Keratinocyte (primary cell): ENCODE results near the gene SH2D4B. TPM values are rescaled to one million over a fixed set of nuclear protein-coding genes. Genes with fewer than 3 reads are reported as not detected.

Experiments
- DNase-seq: peaks from one replicate; pipeline ENCODE4 v3.0.0-alpha.2; 2011; ENCODE audit warnings: low read depth, missing footprints, low spot score
- FAIRE-seq: peaks from 2 replicates; lab custom pipeline; 2011; peaks lifted over from hg19 to GRCh38; lab: Jason Lieb, UNC
- H2AFZ ChIP-seq: 2 replicates; pipeline ENCODE4 v1.6.0; 2012; ENCODE audit warnings: low read length, control low read depth, inconsistent platforms; ENCODE audit not compliant: control insufficient read depth
- H3K27ac ChIP-seq: 2 replicates; pipeline ENCODE4 v1.5.1; 2011; ENCODE audit warnings: low read length; ENCODE audit not compliant: control insufficient read depth, insufficient read depth
- H3K27me3 ChIP-seq: 3 replicates; pipeline ENCODE4 v1.6.0; 2011; ENCODE audit warnings: low read length; ENCODE audit not compliant: control insufficient read depth, insufficient read depth; ENCODE audit errors: extremely low read depth
- H3K36me3 ChIP-seq, 2 experiments: 2 replicates in 1 of 2; 3 replicates in 1 of 2; pipeline ENCODE4 v1.5.1; 2011; ENCODE audit warnings: low read length in 2 of 2, mild to moderate bottlenecking in 1 of 2; ENCODE audit not compliant: control insufficient read depth in 2 of 2, insufficient read depth in 2 of 2; ENCODE audit errors: extremely low read depth in 1 of 2
- H3K4me1 ChIP-seq: 3 replicates; pipeline ENCODE4 v1.5.1; 2011; ENCODE audit warnings: low read length; ENCODE audit not compliant: control insufficient read depth, insufficient read depth; ENCODE audit errors: extremely low read depth
- H3K4me2 ChIP-seq: 3 replicates; pipeline ENCODE4 v1.6.0; 2011; ENCODE audit warnings: low read depth, low read length; ENCODE audit not compliant: control insufficient read depth, insufficient read depth; ENCODE audit errors: extremely low read depth
- H3K4me3 ChIP-seq, 3 experiments: fragments of 200-600 bp in 1 of 3; sonication (generic) in 1 of 3; 2 replicates in 2 of 3; 3 replicates in 1 of 3; pipeline ENCODE4 v1.5.1; 2011 to 2016; ENCODE audit warnings: low read length in 3 of 3, mild to moderate bottlenecking in 3 of 3, control low read depth in 2 of 3, inconsistent platforms in 1 of 3, low read depth in 1 of 3, mixed read lengths in 1 of 3, mixed run types in 1 of 3, moderate library complexity in 1 of 3; ENCODE audit not compliant: control insufficient read depth in 2 of 3, insufficient read depth in 2 of 3; ENCODE audit errors: extremely low read depth in 1 of 3
- H3K79me2 ChIP-seq: 2 replicates; pipeline ENCODE4 v1.6.0; 2012; ENCODE audit warnings: low read length; ENCODE audit not compliant: control insufficient read depth, insufficient read depth
- H3K9ac ChIP-seq: 3 replicates; pipeline ENCODE4 v1.6.0; 2011; ENCODE audit warnings: low read length; ENCODE audit not compliant: control insufficient read depth, insufficient read depth; ENCODE audit errors: extremely low read depth
- H3K9me1 ChIP-seq: 3 replicates; pipeline ENCODE4 v1.6.0; 2011; ENCODE audit warnings: low read length; ENCODE audit not compliant: control insufficient read depth, insufficient read depth; ENCODE audit errors: extremely low read depth
- H3K9me3 ChIP-seq: 2 replicates; pipeline ENCODE4 v1.5.1; 2012; ENCODE audit warnings: low read depth, low read length; ENCODE audit not compliant: control insufficient read depth
- H4K20me1 ChIP-seq: 3 replicates; pipeline ENCODE4 v1.6.0; 2011; ENCODE audit warnings: low read length; ENCODE audit not compliant: control insufficient read depth, insufficient read depth; ENCODE audit errors: extremely low read depth
- CTCF ChIP-seq, 3 experiments: IDR thresholded peaks in 1 of 3; conservative IDR thresholded peaks in 1 of 3; optimal IDR thresholded peaks in 1 of 3; 2 replicates in 2 of 3; 3 replicates in 1 of 3; pipeline versions ENCODE3 to v1.5.1; 2011; ENCODE audit warnings: low read length in 3 of 3, mild to moderate bottlenecking in 3 of 3, moderate library complexity in 2 of 3, control low read depth in 1 of 3, inconsistent platforms in 1 of 3; ENCODE audit not compliant: insufficient read depth in 2 of 3; ENCODE audit errors: extremely low read depth in 1 of 3
- EZH2 ChIP-seq: IDR thresholded peaks from one replicate; pipeline ENCODE4 v1.6.1; 2012; ENCODE audit warnings: inconsistent platforms, mild to moderate bottlenecking, low read length, moderate library complexity
- dilution Hi-C: fragments of 300-500 bp; cut with MboI; formaldehyde crosslinking; loops from one replicate; pipeline ENCODE4 v1.7.0; 2020; ENCODE audit warnings: low sequenced_read_pairs; ENCODE audit not compliant: extremely low pct_ligation_motif_present
- polyA plus RNA-seq, 5 experiments: library from polyadenylated mRNA; depleted of rRNA in 3 of 5; stranded (reverse) in 3 of 5; stranded (forward) in 1 of 5; unstranded in 1 of 5; fragments of >200 nt; gene quantifications; 1 replicate in 1 of 5; 2 replicates in 3 of 5; 3 replicates in 1 of 5; pipeline versions ENCODE4 v1.2.1 to v1.2.3, GENCODE V29; 2011 to 2012; ENCODE audit warnings: missing spikeins in 2 of 5, low read depth in 1 of 5, low replicate concordance in 1 of 5

SH2D4B gene
- polyA plus RNA-seq, 1 donor (not counting 4 experiments of a cell fraction or from before 2014, with no cell fraction given) = 0.22 TPM

- Histone ChIP-seq H2AFZ (no peak overlapping the region), H3K9ac (no peak overlapping the region), H3K36me3 (peaks cover 12 to 23% of the 10 kb centered on the region in 2 experiments), H4K20me1 (peaks cover 8% of the 10 kb centered on the region), H3K27ac (peak overlapping the region; percentile 89), H3K4me1 (peaks cover 86% of the 10 kb centered on the region), H3K9me3 (no peaks in the 10 kb centered on the region), H3K4me2 (peak overlapping the region; percentile 22), H3K27me3 (no peaks in the 10 kb centered on the region), H3K79me2 (peaks cover 87% of the 10 kb centered on the region), H3K9me1 (no peaks in the 10 kb centered on the region), H3K4me3 (no peak overlapping the region)
- TF ChIP-seq CTCF (optimal IDR thresholded peaks at IDR 0.05 in 1 of 3, IDR thresholded peaks at IDR 0.05 in 1 of 3, conservative IDR thresholded peaks at IDR 0.05 in 1 of 3; ENCODE audit: extremely low read depth in 1 of 3, insufficient read depth in 2 of 3, low read length in 3 of 3) (no peak), EZH2 (no peak)
- FAIRE-seq (no peak), DNase-seq (no peak)
- dilution Hi-C loops = no loop called here
Measured at GRCh38 chr10:80496555-80497172, 41.0 kb upstream of the SH2D4B start.

GRCh38 chr10:80497187-80498077 is 40.3 kb upstream of the SH2D4B start:
- TF ChIP-seq CTCF (optimal IDR thresholded peaks at IDR 0.05 in 1 of 3, IDR thresholded peaks at IDR 0.05 in 1 of 3, conservative IDR thresholded peaks at IDR 0.05 in 1 of 3; ENCODE audit: extremely low read depth in 1 of 3, insufficient read depth in 2 of 3, low read length in 3 of 3) (no peak), EZH2 (no peak)
- no peak for DNase-seq
- Histone ChIP-seq H4K20me1 (peaks cover 8% of the 10 kb centered on the region), H3K4me3 (no peak overlapping the region), H3K9ac (peak overlapping the region; percentile 67), H3K27me3 (no peaks in the 10 kb centered on the region), H3K9me1 (no peaks in the 10 kb centered on the region), H3K27ac (peak overlapping the region; percentile 89), H3K79me2 (peaks cover 87% of the 10 kb centered on the region), H3K36me3 (peaks cover 12 to 20% of the 10 kb centered on the region in 2 experiments), H3K4me2 (peak overlapping the region; percentile 22), H2AFZ (no peak overlapping the region), H3K4me1 (peaks cover 93% of the 10 kb centered on the region), H3K9me3 (no peaks in the 10 kb centered on the region)
- dilution Hi-C loops = no loop called here
- FAIRE-seq = no peak
